Hematopoietic multipotent progenitor cell treated with erythropoietin and hydrocortisone succinate and interleukin-3 and kit ligand, for 6 days (in vitro differentiated cells): ENCODE measurements around the gene OSCP1.
A peak's percentile ranks its signal among the peaks of the same experiment; 100 is the strongest.
"Not testable (repeated sequence)": the region's sequence is repeated elsewhere in the genome, so short reads cannot be mapped to it uniquely, and the experiment has no call there.

Experiments
- DNase-seq: peaks from one replicate; pipeline ENCODE4 v3.0.0-alpha.2; 2015

The OSCP1 gene, protein sequence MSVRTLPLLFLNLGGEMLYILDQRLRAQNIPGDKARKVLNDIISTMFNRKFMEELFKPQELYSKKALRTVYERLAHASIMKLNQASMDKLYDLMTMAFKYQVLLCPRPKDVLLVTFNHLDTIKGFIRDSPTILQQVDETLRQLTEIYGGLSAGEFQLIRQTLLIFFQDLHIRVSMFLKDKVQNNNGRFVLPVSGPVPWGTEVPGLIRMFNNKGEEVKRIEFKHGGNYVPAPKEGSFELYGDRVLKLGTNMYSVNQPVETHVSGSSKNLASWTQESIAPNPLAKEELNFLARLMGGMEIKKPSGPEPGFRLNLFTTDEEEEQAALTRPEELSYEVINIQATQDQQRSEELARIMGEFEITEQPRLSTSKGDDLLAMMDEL

DNA sequence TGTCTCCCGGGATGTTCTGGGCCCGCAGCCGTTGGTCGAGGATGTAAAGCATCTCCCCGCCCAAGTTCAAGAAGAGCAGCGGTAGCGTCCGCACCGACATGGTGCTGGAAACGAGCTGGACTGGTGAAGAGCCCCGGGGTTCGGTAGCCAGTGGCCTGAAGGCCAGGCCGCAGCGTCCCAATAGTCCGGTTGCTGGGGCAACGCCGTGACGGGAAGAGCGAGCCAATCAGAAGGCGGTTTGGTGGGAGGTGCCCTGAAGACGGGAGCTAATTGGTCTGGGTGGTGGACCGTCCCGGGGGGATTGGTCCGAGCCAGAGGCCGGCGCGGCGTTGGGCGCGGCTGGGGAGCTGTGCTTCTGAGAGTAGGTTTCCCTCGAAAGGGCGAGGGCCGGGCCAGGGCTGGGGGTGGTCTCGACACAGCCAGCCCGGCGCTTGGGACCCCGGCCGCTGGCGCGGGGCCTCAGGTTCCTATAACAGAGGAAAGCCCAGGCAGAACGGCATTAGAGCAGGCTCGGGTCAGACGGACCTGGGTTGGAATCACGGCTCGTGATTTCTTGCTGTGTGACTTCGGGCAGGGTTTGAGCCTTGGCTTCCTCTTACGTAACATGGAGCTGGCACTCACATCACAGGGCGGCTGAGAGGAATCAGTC lies at the start of gene OSCP1:
TSS of gene OSCP1 (minus strand) at position 182 of the 649 bp plus-strand sequence. CDS start at position 100, 82 bp downstream.
- DNase-seq, result peak; percentile 97

DNA sequence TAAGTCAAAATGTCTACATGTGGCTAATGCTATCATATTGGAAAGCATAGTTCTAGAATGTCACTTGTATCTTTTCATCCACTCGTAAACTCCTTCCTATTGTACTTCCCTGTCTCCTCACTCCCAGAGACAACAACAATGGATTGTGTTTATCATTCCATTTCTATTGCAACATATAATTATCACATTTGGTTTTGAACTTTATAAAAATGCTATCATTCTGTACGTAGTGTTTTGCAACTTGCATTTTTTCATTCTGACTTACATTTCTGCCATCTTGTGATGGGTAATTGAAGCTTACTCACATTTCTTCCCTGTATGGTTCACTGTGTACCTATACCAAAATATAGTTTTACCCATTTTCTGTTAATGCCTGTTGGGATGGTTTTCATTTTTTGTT lies 47.0 kb upstream of the OSCP1 start:
- no peak for DNase-seq

DNA sequence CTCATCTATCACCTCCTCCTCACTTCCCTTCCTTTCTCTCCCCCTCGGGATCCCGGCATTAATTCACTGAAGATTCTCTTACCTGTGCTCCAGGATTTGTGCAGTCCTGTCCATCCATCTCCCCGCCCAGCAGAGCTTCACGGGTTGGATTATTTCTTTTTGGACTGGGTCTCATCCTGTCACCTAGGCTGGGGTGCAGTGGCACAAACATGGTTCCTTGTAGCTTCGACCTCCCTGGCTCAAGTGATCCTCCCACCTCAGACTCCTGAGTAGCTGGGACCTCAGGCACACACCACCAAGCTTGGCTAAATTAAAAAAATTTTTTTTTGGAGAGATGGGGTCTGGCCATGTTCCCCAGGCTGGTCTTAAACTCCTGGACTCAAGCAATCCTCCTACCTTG lies 44.7 kb upstream of the OSCP1 start:
- no peak for DNase-seq

DNA sequence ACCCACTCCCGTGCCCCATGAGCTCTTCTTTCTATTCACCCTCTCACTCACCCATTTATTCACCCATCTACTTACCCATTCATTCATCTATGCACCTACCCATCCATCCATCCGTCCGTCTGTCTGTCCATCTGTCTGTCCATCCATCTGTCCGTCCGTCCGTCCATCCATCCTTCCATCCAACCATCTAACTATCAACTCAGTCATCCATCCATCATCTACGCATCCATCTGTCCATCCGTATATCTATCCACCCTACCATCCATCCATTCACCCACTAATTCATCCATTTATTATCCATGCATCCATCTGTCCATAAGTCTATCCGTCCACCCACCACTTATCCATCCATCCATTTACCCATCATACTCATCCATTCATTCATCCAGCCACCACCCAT lies 43.3 kb upstream of the OSCP1 start:
- no peak for DNase-seq

DNA sequence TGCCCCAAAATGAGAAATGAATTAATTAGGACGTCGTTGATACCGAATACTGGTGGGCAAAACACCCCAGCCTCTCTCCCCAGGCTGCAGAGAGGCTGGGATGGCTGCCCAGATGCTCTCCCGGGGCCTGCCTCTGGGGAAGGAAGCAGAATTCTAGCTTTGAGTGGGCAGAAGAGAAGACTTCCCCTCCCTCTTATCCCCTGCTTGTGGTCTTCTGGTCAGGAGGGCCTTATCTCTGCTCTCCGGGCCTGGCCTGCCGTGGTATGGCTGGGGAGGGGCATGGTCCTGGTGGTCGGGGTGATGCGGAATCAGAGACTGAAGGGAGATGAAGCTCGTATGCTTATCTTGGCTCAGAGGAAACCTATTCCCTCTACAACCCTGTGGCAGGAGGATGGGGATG lies 42.2 kb upstream of the OSCP1 start:
- DNase-seq, result peak; percentile 83

DNA sequence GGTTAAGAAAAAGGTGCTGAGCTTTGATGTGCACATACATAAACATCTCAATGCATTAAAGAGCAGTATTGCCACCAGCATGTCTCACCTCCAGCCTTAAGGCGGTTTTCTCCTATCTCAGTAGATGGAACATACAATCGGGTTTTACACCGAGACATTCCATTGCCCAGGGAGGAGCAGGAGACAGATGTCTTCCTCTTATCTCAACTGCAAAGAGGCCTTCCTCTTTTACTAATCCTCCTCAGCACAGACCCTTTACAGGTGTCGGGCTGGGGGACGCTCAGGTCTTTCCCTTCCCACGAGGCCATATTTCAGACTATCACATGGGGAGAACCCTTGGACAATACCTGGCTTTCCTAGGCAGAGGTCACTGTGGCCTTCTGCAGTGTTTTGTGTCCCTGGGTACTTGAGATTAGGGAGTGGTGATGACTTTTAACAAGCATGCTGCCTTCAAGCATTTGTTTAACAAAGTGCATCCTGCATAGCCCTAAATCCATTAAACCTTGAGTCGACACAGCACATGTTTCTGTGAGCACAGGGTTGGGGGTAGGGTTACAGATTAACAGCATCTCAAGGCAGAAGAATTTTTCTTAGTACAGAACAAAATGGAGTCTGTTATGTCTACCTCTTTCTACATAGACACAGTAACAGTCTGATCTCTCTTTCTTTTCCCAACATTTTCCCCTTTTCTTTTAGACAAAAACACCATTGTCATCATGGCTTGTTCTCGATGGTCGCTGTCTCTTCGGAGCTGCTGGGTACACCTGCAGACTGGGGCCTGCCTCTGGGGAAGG lies 39.2 kb upstream of the OSCP1 start:
- DNase-seq, result not testable (repeated sequence)

DNA sequence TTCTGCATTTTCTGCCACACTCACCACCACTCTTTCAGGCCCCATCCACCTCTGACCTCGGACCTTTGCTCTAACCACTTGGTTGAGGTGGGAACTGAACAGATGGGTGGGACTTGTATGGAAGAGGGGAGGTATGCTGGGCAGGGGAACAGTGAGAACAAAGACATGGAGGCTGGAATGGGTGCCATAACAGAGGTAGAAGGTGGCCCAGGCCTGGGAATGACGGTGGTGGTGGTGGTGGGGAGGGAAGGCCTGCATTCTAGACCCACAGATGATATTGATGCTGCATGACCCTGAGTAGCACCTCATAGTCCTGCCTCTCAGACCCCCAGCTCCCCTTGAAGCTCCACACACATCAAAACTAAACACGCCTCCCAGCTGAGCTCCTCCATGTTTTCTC lies 37.7 kb upstream of the OSCP1 start:
- DNase-seq, result no peak

DNA sequence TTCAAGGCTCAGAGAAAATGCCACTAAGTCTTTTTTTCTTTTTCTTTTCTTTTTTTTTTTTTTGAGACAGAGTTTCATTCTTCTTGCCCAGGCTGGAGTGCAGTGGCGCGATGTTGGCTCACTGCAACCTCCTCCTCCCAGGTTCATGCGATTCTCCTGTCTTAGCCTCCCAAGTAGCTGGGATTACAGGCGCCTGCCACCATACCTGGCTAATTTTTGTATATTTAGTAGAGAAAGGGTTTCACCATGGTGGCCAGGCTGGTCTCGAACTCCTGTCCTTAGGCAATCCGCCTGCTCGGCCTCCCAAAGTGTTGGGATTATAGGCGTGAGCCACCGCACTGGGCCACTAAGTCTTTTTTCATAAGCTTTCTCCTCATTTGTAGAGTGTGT lies 37.1 kb upstream of the OSCP1 start:
- not testable (repeated sequence) for DNase-seq

DNA sequence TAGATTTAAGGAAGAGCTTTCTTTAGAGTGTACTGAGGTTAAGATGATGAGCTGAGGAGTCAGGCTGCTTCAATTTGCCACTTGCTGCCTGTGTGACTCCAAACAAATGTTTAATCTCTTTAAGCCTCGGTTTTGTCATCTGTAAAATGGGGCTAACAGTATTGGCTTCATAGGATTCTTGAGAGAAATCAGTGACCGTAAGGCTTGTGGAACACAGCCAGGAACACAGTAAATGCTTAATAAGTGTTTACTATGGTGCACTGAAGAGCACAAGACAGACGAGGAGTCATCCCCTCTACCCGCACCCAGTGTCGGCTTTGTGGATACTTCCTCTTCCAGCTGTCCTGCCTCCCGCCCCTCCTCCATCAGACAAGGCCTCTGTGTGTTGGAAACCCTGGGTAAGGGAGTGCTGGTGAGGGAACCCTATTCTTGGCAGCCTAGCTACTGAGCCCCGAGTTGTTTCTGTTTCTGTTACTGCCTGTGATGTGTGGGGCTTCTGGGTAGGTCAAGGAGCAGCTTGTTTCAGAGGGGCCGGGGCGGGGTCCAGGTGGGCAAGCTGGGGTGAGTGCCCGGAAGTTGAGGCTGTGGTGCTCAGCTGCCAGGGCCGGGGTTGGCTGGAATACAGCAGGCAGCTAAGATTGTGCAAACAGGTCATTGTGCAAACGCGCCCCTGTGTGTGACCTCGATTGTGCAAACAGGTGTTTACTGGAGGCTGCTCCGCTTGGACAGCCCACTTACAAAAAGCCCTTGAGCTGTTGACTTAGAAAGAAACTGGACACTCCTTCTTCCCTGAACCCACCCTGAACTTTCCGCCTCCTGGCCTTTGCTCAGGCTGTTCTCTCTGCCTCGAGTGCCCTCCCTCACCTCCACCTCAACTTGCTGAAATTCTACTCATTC lies 36.4 kb upstream of the OSCP1 start:
- DNase-seq, result peak; percentile 71

DNA sequence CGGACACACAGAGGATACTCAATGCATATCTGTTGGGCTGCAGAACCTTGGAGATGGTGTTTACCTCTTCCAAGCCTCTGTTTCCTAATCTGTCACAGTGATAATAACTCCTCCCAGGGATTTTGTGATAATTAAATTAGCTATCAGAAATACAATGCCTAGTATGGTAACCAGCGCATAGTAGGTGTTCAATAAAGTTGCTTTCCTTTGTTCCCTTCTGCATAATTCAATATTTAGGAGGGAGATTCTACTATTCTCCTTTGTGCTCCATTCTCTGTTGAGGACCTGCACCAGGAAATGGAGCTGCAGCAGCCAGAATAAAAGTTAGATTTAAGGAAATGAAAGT lies 35.8 kb upstream of the OSCP1 start:
- no peak for DNase-seq

DNA sequence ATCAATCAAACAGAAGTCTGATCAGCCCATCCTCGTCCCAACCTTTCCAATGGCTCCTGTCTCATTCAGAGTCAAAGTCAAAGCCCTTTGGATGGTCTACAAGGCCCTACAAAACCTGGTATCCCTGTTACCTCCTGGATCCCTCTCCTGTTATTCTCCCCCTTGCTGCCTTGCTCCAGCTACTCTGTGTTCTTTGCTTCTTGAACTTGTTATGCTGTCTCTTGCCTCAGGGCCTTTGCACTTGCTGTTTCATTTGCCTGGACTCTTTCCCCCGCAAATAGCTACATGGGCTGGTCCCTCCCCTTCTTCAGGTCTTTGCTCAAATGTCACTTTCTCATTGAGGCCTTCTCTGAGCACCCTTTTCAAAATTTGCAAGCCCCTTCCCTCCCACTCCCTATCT lies 33.8 kb upstream of the OSCP1 start:
- no peak for DNase-seq

DNA sequence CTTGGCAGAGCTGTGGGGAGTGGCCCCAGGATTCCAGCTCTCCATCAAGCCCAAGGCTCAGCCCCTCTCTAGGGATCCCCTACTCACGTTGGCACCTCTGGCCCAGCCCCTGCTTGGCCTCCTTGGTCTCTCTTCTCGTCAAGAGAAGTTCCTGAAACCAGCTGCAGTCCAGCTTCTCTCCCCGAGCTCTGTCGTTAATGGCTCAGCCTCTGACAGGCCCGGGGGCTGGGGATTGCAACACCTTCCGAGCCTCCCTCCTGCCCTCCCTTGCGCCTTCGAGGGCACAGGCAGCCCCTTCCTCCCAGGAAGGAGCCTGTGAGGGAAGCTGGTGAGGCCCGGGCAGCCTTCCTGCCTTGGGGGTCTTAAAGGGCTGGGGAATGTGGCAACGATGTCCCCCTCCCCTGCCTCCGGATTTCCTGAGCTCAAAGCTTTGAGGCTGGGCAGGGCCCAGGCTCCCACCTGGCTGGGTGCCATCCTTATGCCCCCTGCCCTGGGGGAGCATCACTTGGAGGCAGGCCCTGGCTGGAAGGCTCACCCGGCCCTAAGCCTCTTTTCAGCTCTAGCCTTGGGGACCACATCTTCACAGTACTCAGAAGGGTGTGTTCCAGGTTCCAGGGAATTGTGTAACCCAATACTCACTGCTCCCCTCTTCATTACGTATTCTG lies 32.6 kb upstream of the OSCP1 start, which contains the start of gene CSF3R:
TSS of gene CSF3R (minus strand) at position 190 of the 665 bp plus-strand sequence. CDS start 3,417 bp downstream, outside the sequence.
- DNase-seq, result peak; percentile 55

DNA sequence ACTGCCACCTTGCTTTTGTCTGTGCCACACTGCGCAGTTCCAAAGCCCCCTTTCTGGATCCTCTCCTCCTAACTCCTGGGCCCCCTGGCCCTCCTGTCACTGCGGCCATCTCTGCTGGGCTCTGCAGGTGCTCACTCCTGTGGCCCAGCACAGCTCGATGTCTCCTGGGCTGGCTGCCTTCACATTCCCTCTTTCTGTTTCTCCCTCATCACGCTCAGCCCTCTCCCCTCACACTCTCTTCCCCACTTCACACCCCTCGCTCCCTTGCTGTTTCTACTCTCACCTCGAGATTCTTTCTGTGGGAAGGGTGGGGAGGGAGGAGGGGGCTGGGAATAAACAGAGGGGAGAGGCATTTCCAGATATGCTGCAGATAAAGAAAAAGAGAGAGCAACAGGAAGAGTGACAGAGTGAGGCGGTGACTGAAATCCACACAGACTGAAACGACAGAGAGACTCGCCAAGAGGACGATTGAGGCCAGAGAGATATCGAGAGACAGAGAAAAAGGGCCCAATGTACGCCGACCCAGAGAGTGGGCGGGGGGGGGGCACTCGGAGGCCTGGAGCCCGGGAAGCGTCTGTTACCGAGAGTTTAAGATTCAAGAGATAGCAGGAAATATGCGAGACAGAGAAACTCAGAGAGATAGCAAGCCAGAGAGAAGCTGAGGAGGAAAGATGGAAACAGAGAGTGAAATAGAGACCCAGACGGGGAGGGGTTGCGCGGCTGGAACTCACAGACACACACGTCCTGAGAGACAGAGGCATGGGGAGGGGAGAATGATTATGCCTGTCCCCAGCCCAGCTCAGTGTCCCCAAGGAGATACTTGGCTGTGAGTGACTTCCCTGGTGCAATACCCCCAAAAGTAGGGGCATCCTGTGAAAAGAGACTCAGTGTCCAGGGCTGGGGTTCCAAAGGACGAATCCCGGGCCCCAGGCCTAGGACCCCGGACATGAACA lies 31.8 kb upstream of the OSCP1 start:
- DNase-seq, result peak; percentile 37

DNA sequence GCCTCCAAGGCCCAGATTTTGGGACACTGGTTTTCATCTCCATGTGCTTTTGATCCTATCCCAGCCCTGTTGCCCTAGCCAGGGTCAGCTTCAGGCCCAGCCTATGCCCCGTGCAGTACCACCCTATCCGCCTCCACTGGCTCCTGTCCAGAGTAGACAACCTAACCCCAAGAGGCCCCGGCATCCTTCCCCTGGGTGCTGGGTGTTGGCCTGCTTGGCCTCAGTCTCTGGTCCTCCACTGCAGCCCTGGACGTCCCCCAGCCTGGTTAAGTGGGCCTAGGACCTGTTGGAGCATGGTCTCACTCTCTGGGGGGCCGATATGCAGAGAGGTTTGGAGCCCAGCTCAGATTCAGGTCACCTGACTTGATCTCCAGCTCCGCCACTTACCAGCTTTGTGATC lies 30.8 kb upstream of the OSCP1 start:
- DNase-seq, result no peak

DNA sequence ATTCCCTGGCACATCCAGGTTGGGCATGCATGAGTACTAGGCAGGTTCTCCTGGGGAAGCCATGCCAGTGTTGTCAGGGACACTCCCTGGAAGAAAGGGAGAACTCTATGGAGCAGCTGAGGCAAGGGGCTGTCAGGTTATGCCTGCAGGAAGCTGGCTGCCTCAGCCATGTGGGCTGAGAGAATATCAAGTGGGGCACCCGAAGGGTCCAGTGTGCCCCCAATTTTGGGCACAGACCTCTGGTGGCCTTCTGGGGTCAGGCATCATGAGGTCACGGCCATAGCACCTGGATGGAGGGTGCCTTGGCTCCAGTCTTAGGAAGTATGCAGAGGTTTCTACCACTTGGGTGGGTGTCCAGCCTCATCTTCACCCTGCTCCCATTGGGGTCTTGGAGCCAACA lies 29.9 kb upstream of the OSCP1 start:
- DNase-seq, result no peak

DNA sequence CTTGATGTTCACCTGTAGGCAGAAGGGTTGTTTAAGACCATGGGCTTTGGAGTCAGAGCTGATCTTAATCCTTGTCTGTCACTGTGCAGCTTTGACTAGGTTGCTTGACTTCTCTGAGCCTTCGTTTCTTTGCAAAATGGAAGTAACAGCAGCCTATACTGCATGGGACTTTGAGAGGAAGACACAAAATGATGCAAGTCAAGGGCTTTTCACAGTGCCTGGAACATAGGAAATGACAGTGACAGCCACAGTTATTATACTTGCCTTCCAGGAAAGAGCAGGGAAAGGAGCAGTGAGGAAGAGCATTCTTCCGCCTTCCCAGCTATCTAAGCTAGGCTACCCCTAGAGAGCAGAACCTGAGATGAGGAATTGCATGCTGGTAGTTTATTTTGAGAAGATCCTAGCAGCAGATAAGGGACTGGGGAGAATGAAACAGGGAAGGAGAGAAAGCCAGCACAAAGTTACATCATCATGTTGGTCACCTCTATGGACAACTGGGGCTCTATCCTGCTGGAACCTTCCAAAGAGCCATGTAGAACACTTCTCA lies 29.3 kb upstream of the OSCP1 start:
- DNase-seq, result no peak

DNA sequence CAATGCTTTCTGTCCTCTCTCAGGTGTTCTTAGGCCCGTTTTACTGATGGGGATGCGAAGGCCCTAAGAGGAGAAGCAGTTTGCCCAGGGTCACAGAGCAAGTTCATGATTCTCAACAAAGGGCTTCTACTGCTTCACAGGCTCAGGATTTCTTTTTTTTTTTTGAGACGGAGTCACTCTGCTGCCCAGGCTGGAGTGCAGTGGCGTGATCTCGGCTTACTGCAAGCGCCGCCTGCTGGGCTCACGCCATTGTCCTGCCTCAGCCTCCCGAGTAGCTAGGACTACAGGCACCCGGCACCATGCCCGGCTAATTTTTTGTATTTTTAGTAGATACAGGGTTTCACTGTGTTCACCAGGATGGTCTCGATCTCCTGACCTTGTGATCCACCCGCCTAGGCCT lies 27.4 kb upstream of the OSCP1 start:
- DNase-seq, result not testable (repeated sequence)

DNA sequence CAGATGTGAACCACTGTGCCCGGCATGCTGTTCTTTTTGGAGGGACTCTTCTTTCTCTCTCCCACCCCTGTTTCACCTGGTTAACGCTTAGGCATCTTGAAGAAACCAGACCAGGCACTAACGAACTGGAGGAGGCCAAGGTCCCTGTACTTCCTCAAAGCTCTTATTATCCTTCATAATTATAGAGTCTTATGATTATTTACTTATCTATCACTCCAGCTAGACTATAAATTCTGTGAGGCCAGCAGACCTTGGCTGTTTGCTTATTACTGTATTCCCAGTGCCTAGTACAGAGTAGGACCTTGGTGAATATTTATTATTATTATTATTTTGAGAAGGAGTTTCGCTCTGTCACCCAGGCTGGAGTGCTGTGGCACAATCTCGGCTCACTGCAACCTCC lies 26.7 kb upstream of the OSCP1 start:
- DNase-seq, result no peak

DNA sequence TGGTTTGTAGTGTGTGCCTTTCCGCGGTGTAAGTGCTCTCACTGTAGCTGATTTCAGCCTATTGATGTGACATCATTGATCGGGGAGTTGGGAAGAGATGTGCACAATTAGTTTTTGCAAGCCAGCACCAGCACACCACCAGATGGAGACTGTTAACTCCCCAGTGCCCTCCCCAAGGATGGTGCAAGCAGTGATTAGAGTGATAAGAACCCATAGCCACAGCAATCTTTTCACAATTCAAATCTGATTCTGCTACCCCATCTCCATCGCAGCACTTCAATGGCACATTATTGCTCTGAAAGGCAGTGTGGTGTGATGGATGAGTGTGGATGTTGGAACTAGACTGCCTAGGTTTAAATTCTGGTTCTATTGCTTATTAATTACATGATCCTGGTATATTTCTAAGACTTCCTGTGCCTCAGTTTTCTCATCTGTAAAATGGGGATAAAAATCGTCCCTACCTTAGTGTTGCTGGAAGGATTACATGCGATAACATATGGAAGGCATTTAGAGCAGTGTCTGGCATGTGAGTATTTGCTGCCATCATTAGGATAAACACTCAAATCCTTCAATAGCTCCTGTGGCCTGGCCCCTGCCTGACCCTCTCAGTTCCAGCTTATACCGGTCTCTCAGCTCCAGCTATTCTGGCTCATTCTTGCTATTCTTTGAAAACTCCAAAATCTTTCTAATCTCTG lies 25.8 kb upstream of the OSCP1 start:
- peak; percentile 56 for DNase-seq

DNA sequence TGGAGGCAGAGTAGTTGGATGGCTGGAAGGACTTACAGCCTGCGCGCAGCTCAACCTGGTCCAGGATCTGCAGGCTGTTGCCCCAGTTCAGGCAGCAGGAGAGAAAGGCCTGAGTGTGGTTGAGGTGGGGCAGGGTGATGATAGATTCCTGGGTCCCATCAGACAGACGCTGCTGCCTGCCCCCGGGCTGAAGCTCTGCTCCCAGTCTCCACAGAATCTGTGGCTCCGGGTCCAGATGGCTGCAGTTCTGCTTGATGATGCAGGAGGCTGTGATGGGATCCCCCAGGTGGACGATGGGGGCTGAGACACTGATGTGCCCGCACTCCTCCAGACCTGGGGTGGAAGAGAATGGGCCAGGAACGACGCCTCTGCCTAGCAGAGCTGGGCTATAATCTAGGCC lies 25.1 kb upstream of the OSCP1 start:
- DNase-seq, result no peak
